GM23338 (cell line): ENCODE results near the gene SUGCT. TPM values are rescaled to one million over a fixed set of nuclear protein-coding genes. Genes with fewer than 3 reads are reported as not detected.
A peak's percentile ranks its signal among the peaks of the same experiment; 100 is the strongest.
"Not testable (repeated sequence)": the region's sequence is repeated elsewhere in the genome, so short reads cannot be mapped to it uniquely, and the experiment has no call there.

ENCODE experiments used
- ATAC-seq: fragments of 200-7000 bp; cut with Tn5 transposase; 3 replicates; pipeline ENCODE4 v1.9.1; 2020
- DNase-seq: peaks from one replicate; pipeline ENCODE4 v3.0.0-alpha.2; 2015; ENCODE audit warnings: low spot score
- H2AFZ ChIP-seq: fragments of 200-600 bp; sonication (generic); 2 replicates; pipeline ENCODE4 v1.8.0; 2016; ENCODE audit warnings: antibody characterized with exemption, mild to moderate bottlenecking, moderate library complexity
- H3F3A ChIP-seq: fragments of 200-600 bp; sonication (generic); replicated peaks from 2 replicates; pipeline ENCODE4 v1.8.0; 2017; ENCODE audit warnings: antibody characterized with exemption, mixed run types, low read depth
- H3K27ac ChIP-seq: fragments of 200-600 bp; sonication (generic); 2 replicates; pipeline ENCODE4 v1.6.1; 2016; ENCODE audit warnings: low read depth
- H3K27me3 ChIP-seq: fragments of 200-600 bp; sonication (generic); 2 replicates; pipeline ENCODE4 v1.8.0; 2016; ENCODE audit warnings: mild to moderate bottlenecking, mixed run types, moderate library complexity; ENCODE audit not compliant: insufficient read depth
- H3K36me3 ChIP-seq: fragments of 200-600 bp; sonication (generic); 2 replicates; pipeline ENCODE4 v1.8.0; 2016; ENCODE audit warnings: mild to moderate bottlenecking; ENCODE audit not compliant: insufficient read depth
- H3K4me1 ChIP-seq: fragments of 200-600 bp; sonication (generic); 2 replicates; pipeline ENCODE4 v1.8.0; 2016; ENCODE audit warnings: mild to moderate bottlenecking, moderate library complexity; ENCODE audit not compliant: insufficient read depth
- H3K4me2 ChIP-seq: fragments of 200-600 bp; sonication (generic); 2 replicates; pipeline ENCODE4 v1.7.1; 2017; ENCODE audit warnings: mixed run types
- H3K4me3 ChIP-seq: fragments of 200-600 bp; sonication (generic); 2 replicates; pipeline ENCODE4 v1.6.1; 2016; ENCODE audit warnings: mixed run types
- H3K79me2 ChIP-seq: fragments of 200-600 bp; sonication (generic); replicated peaks from 2 replicates; pipeline ENCODE4 v1.8.0; 2017; ENCODE audit warnings: mild to moderate bottlenecking; ENCODE audit not compliant: insufficient read depth
- H3K9me2 ChIP-seq: fragments of 200-600 bp; sonication (generic); 2 replicates; pipeline ENCODE4 v1.8.0; 2017; ENCODE audit not compliant: insufficient read depth
- H4K20me1 ChIP-seq: fragments of 200-600 bp; sonication (generic); replicated peaks from 2 replicates; pipeline ENCODE4 v1.8.0; 2017; ENCODE audit warnings: mild to moderate bottlenecking; ENCODE audit not compliant: insufficient read depth
- H3K27ac Mint-ChIP-seq: 2 replicates; pipeline ENCODE4 v1.8.0; 2020; ENCODE audit warnings: inconsistent platforms, mild to moderate bottlenecking, moderate library complexity, mixed read lengths
- H3K27me3 Mint-ChIP-seq: 3 replicates; pipeline ENCODE4 v1.8.0; 2022; ENCODE audit warnings: low read depth, mild to moderate bottlenecking, moderate library complexity, mixed read lengths, inconsistent platforms; ENCODE audit not compliant: insufficient read depth, poor library complexity
- H3K36me3 Mint-ChIP-seq: 3 replicates; pipeline ENCODE4 v1.8.0; 2021; ENCODE audit warnings: low read depth, mild to moderate bottlenecking, inconsistent platforms, moderate library complexity, mixed read lengths
- H3K4me1 Mint-ChIP-seq: 3 replicates; pipeline ENCODE4 v1.8.0; 2020; ENCODE audit warnings: mild to moderate bottlenecking, inconsistent platforms, mixed read lengths
- H3K4me3 Mint-ChIP-seq: 3 replicates; pipeline ENCODE4 v1.8.0; 2021; ENCODE audit warnings: moderate library complexity, mild to moderate bottlenecking, inconsistent platforms, mixed read lengths
- H3K9me3 Mint-ChIP-seq: 3 replicates; pipeline ENCODE4 v1.8.0; 2020; ENCODE audit warnings: moderate library complexity, mild to moderate bottlenecking, inconsistent platforms, mixed read lengths
- CTCF ChIP-seq, 2 experiments: fragments of 200-600 bp in 1 of 2; sonication (generic) in 1 of 2; conservative IDR thresholded peaks; 2 replicates each; pipeline versions ENCODE4 v1.5.1 to v1.6.1; 2016 to 2017; ENCODE audit warnings: antibody characterized with exemption in 2 of 2, low read depth in 2 of 2, mild to moderate bottlenecking in 2 of 2, moderate library complexity in 1 of 2
- REST ChIP-seq: IDR thresholded peaks from one replicate; pipeline ENCODE4 v1.6.1; 2018; ENCODE audit warnings: antibody characterized with exemption; ENCODE audit not compliant: unreplicated experiment
- ZNF114 ChIP-seq: fragments of 250-450 bp; sonication (Bioruptor Pico); IDR thresholded peaks from 2 replicates; pipeline ENCODE4 v1.5.0; 2020; ENCODE audit warnings: mild to moderate bottlenecking, moderate library complexity
- ZNF331 ChIP-seq: fragments of 250-450 bp; sonication (Bioruptor Pico); IDR thresholded peaks from 2 replicates; pipeline ENCODE4 v1.5.0; 2020; ENCODE audit warnings: low read depth, mild to moderate bottlenecking, moderate library complexity
- ZNF462 ChIP-seq: fragments of 250-450 bp; sonication (Bioruptor Pico); IDR thresholded peaks from 2 replicates; pipeline ENCODE4 v1.5.0; 2020; ENCODE audit warnings: mild to moderate bottlenecking, moderate library complexity
- polyA plus RNA-seq: library from polyadenylated mRNA; unstranded; fragments of >200 nt; fragmentation: Nextera tagmentation; extraction: Ambion mirVana; gene quantifications from 2 replicates; pipeline ENCODE4 v1.2.1, GENCODE V29; 2016
- total RNA-seq: library from RNA; depleted of rRNA; stranded (reverse); fragments of >200 nt; shearing (Covaris generic); gene quantifications from 2 replicates; pipeline ENCODE4 v1.2.3, GENCODE V29; 2014

Gene SUGCT
- total and polyA plus RNA-seq, 2 experiments from 2014 or later, result 4.2 to 5.6 TPM

GRCh38 chr7:40145596-40146130 is 10.9 kb downstream of the SUGCT start:
- not testable (repeated sequence) for H3K79me2 ChIP-seq, DNase-seq, H3K4me3 Mint-ChIP-seq, H3K9me2 ChIP-seq, H3K4me3 ChIP-seq, H2AFZ ChIP-seq, H3F3A ChIP-seq, H3K27me3 ChIP-seq, H3K27ac Mint-ChIP-seq, H3K27me3 Mint-ChIP-seq, ATAC-seq, H4K20me1 ChIP-seq, H3K4me2 ChIP-seq, H3K27ac ChIP-seq
- H3K9me3 Mint-ChIP-seq, result peaks cover 33% of the 10 kb centered on the region
- Histone ChIP-seq H3K4me1 (peaks cover 15% of the 10 kb centered on the region), H3K36me3 (peaks cover 17% of the 10 kb centered on the region)
- H3K4me1 Mint-ChIP-seq, result peaks cover 17% of the 10 kb centered on the region
- peaks cover 34% of the 10 kb centered on the region for H3K36me3 Mint-ChIP-seq

- no peaks in the 10 kb centered on the region for H3K27me3 ChIP-seq
- no peak overlapping the region for H3K27ac ChIP-seq
- H2AFZ ChIP-seq, result no peak overlapping the region
- no peaks in the 10 kb centered on the region for H4K20me1 ChIP-seq
- no peak overlapping the region for H3K4me2 ChIP-seq
- no peaks in the 10 kb centered on the region for H3F3A ChIP-seq
- TF ChIP-seq ZNF114, result no peak
- no peak for TF ChIP-seq REST
- no peak for TF ChIP-seq ZNF462 (CRISPR knock-in tag)
- TF ChIP-seq CTCF (conservative IDR thresholded peaks at IDR 0.05; ENCODE audit: low read depth in 2 of 2), result peak; percentile 49 to 56
- TF ChIP-seq ZNF331, result no peak
- no peak overlapping the region for H3K4me3 ChIP-seq
- no peak for ATAC-seq
- no peak overlapping the region; the same call in 2 of the 3 replicates for H3K4me3 Mint-ChIP-seq
- peaks cover 33% of the 10 kb centered on the region for H3K9me3 Mint-ChIP-seq
- H3K4me1 ChIP-seq, result peaks cover 15% of the 10 kb centered on the region
- peaks cover 17% of the 10 kb centered on the region for H3K36me3 ChIP-seq
- H3K27me3 Mint-ChIP-seq, result peaks cover 10% of the 10 kb centered on the region
- H3K27ac Mint-ChIP-seq, result no peak overlapping the region
- peak; percentile 49 for DNase-seq
- peaks cover 31% of the 10 kb centered on the region for H3K36me3 Mint-ChIP-seq
- no peaks in the 10 kb centered on the region; the same call in 1 of the 2 replicates for H3K79me2 ChIP-seq
- no peaks in the 10 kb centered on the region; the same call in 1 of the 2 replicates for H3K9me2 ChIP-seq
- peaks cover 17% of the 10 kb centered on the region for H3K4me1 Mint-ChIP-seq
These were observed 12.8 kb downstream of the SUGCT start for GRCh38 chr7:40147371-40148246.
